OCI-LY7 (cell line): ENCODE results near the gene SLC37A1.

ENCODE experiments used
- EZH2phosphoT487 ChIP-seq: fragments of 200-600 bp; sonication (generic); IDR thresholded peaks from 2 replicates; pipeline ENCODE4 v1.6.1; 2018; ENCODE audit warnings: low read depth, borderline replicate concordance, mild to moderate bottlenecking, mixed run types, antibody characterized with exemption, low read length, moderate library complexity, mixed read lengths
- TF ChIP-seq, protein P1 (sequence below): fragments of 200-600 bp; sonication (generic); conservative IDR thresholded peaks from 2 replicates; pipeline ENCODE4 v1.5.1; 2014; ENCODE audit warnings: mild to moderate bottlenecking, antibody characterized with exemption, low read length, moderate library complexity, mixed read lengths

DNA sequence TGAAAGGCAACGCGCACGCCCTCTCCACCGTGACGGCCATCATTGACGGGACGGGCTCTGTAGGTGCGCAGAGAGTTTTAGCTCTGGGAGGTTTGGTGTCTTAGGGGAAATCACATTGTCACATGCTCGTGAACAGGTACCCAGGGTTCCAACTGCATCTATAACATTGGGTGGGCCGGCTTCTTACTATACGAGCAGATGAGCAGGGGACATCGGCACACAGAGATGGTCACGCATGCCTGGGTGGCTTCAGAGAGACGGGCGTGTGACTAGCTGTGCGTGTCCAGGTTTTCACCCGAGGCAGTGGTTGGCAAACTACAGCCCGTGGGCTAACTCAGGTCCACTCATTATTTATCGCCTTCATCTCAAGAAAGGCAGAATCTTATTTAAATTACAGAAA, 54.7 kb downstream of the SLC37A1 start:
- TF ChIP-seq, protein P1, sequence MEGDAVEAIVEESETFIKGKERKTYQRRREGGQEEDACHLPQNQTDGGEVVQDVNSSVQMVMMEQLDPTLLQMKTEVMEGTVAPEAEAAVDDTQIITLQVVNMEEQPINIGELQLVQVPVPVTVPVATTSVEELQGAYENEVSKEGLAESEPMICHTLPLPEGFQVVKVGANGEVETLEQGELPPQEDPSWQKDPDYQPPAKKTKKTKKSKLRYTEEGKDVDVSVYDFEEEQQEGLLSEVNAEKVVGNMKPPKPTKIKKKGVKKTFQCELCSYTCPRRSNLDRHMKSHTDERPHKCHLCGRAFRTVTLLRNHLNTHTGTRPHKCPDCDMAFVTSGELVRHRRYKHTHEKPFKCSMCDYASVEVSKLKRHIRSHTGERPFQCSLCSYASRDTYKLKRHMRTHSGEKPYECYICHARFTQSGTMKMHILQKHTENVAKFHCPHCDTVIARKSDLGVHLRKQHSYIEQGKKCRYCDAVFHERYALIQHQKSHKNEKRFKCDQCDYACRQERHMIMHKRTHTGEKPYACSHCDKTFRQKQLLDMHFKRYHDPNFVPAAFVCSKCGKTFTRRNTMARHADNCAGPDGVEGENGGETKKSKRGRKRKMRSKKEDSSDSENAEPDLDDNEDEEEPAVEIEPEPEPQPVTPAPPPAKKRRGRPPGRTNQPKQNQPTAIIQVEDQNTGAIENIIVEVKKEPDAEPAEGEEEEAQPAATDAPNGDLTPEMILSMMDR: no peak
- no peak for TF ChIP-seq EZH2phosphoT487
